AG04450 (cell line): ENCODE data around the gene RTTN. TPM values are rescaled to one million over a fixed set of nuclear protein-coding genes. Genes with fewer than 3 reads are reported as not detected.

Source experiments
- CTCF ChIA-PET: fragments of 300-600, 350-600 bp; formaldehyde crosslinking; extraction: SDS; loops from one replicate; lab custom pipeline; 2022; ENCODE audit warnings: antibody characterized with exemption, inconsistent platforms; lab: Charles Lee
- POLR2A ChIA-PET: fragments of 350-600 bp; formaldehyde crosslinking; extraction: SDS; loops from one replicate; lab custom pipeline; 2021; ENCODE audit warnings: antibody characterized with exemption, inconsistent platforms; lab: Yijun Ruan, JAX
- DNase-seq: peaks from one replicate; pipeline ENCODE4 v3.0.0-alpha.2; 2011; ENCODE audit warnings: low read depth, low spot score
- H3K27ac ChIP-seq: one replicate; pipeline ENCODE4 v1.5.1; 2012; ENCODE audit warnings: low read depth, low read length, control low read depth
- H3K27me3 ChIP-seq: one replicate; pipeline ENCODE4 v1.6.0; 2012; ENCODE audit warnings: low read length; ENCODE audit not compliant: control insufficient read depth, insufficient read depth
- H3K4me3 ChIP-seq: 2 replicates; pipeline ENCODE4 v1.5.1; 2011; ENCODE audit warnings: mild to moderate bottlenecking, low read depth, low read length, control low read depth
- H3K9me3 ChIP-seq: 2 replicates; pipeline ENCODE4 v1.5.1; 2012; ENCODE audit warnings: low read length; ENCODE audit not compliant: control insufficient read depth, insufficient read depth
- CTCF ChIP-seq: IDR thresholded peaks from 2 replicates; pipeline ENCODE4 v1.5.1; 2011; ENCODE audit warnings: low read depth, low read length, control low read depth, inconsistent platforms
- polyA plus RNA-seq: library from polyadenylated mRNA; depleted of rRNA; stranded (reverse); fragments of >200 nt; gene quantifications from 2 replicates; pipeline ENCODE4 v1.2.3, GENCODE V29; 2011

RTTN gene
- polyA plus RNA-seq, 1 experiment = 4.6 TPM

DNA sequence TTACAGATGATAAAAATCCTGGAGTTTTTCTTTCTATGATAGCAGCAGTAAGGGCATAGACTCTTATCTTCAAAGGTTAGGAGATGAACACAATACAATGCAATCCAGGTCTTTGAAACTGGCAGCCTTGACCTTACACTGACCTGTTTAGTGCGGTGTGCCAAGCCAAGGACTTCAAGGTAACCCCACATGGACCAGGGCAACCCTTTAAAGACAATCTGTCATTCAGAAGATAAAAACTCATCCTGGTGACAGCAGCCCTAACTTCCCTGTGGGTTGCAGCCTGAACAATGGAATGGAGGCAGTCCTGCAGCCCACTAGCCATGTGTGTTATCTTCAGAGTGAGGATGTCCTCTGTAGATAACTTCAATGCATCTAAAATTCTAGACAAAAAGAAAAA, 78.1 kb downstream of the RTTN start:
- ChIA-PET POLR2A (interaction anchor here (0.8 kb wide), 1 partner anchor 28 kb away, joined by 3 read pairs; no protein-coding TSS in a partner anchor), CTCF (interaction anchor here (1.1 to 1.2 kb wide), 2 partner anchors 40 to 68 kb away, joined by 4 to 7 read pairs; no protein-coding TSS in a partner anchor)
- H3K27ac ChIP-seq = no peak overlapping the region
- no peak for DNase-seq
- H3K4me3 ChIP-seq = no peak overlapping the region
- no peak for TF ChIP-seq CTCF
- H3K27me3 ChIP-seq = no peaks in the 10 kb centered on the region
- H3K9me3 ChIP-seq = no peaks in the 10 kb centered on the region

- H3K9me3 ChIP-seq = no peaks in the 10 kb centered on the region
- TF ChIP-seq CTCF = no peak
- no peak overlapping the region for H3K27ac ChIP-seq
- no peak overlapping the region for H3K4me3 ChIP-seq
- DNase-seq = no peak
- POLR2A ChIA-PET = no interaction called here
- H3K27me3 ChIP-seq = no peaks in the 10 kb centered on the region
- CTCF ChIA-PET = interaction anchor here (0.5 to 1.2 kb wide), 5 partner anchors 40 to 324 kb away, joined by 3 to 7 read pairs (median 3); no protein-coding TSS in a partner anchor
Observed at GRCh38 chr18:70126832-70127231, 78.7 kb downstream of the RTTN start.

DNA sequence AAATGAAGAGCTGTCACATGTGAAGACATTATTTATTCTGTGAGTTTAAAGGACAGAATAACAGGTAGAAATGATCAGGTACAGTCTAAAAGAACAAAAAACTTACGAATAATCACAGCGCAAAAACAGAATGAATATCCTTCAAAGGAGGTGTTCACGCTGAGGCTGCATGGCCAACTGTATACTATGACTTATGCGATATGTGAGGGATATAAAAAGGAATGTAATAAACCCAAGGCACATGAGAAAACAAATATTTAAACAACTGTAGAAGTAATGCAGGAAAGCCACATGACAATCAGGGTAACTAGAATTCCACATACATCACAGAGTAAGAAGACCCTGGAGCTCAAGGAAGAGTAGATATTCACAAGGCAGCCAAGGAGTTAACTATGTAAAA, 81.3 kb downstream of the RTTN start:
- no peak for TF ChIP-seq CTCF
- POLR2A ChIA-PET = no interaction called here
- CTCF ChIA-PET = interaction anchor here (1.0 kb wide), 1 partner anchor 330 kb away, joined by 3 read pairs; no protein-coding TSS in a partner anchor
- DNase-seq = no peak
- Histone ChIP-seq H3K27ac (no peak overlapping the region), H3K4me3 (no peak overlapping the region), H3K27me3 (no peaks in the 10 kb centered on the region), H3K9me3 (no peaks in the 10 kb centered on the region)

- Histone ChIP-seq H3K4me3 (no peak overlapping the region), H3K27me3 (no peaks in the 10 kb centered on the region), H3K9me3 (no peaks in the 10 kb centered on the region), H3K27ac (no peak overlapping the region)
- no peak for TF ChIP-seq CTCF
- POLR2A ChIA-PET = no interaction called here
- no peak for DNase-seq
- CTCF ChIA-PET = interaction anchor here (1.0 kb wide), 2 partner anchors 36 to 74 kb away, joined by 3 read pairs; no protein-coding TSS in a partner anchor
Observed at GRCh38 chr18:70121842-70122241, 83.6 kb downstream of the RTTN start.

DNA sequence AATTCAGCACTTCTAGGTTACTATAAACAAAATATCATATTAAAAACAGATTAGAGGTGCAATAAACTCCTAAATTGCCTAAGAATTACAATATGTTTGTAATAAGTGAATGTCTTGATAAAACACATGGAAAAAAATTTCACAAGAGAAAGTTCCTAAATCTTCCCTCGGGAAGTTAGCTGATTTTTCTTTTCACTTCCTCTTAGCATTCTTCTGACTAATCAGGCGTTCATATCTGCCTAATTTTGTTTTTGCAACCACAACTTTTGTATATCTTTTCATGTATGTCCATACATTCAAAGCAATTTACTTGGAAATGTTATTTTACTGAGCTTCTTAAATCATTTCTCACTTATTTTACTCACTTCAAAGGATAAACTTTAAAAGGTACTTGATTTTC, 88.5 kb downstream of the RTTN start:
- ChIA-PET POLR2A (no interaction called here), CTCF (interaction anchor here (1.8 to 2.1 kb wide), 2 partner anchors 15 to 338 kb away, joined by 7 to 9 read pairs; no protein-coding TSS in a partner anchor)
- no peak for DNase-seq
- Histone ChIP-seq H3K27me3 (no peaks in the 10 kb centered on the region), H3K27ac (no peak overlapping the region), H3K4me3 (no peak overlapping the region), H3K9me3 (no peaks in the 10 kb centered on the region)
- TF ChIP-seq CTCF = no peak
